GM19043 (cell line): ENCODE results near the gene SYDE1.

Experiments
- ATAC-seq: cut with Tn5 transposase; IDR thresholded peaks from one replicate; pipeline ENCODE4 v1.9.1; 2021; ENCODE audit warnings: low read depth; ENCODE audit not compliant: unreplicated experiment

SYDE1 gene

GRCh38 chr19:15123031-15123890 is 16.1 kb downstream of the SYDE1 start:
- ATAC-seq, result no peak

DNA sequence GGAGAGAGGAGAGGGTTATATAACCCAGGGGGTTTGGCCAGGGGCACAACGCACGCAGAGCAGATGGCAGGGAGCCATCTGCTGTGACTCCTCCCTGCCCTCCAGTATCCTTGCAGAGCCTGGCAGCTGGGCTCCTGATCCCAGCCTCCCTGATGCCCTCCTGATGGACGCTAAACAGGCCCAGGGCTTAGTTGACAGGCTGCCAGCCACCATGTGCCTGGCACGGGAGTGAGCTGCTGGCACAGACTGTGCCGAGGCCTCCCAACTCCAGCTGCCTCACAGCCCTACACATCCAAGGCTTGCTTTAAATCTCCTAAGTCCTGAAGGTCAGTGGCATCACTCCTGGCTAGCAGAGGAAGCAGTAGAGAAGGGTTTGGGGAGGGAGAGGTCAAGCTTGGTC is 16.7 kb downstream of the SYDE1 start:
- ATAC-seq, result no peak

GRCh38 chr19:15124572-15125231 is 17.5 kb downstream of the SYDE1 start:
- no peak for ATAC-seq

DNA sequence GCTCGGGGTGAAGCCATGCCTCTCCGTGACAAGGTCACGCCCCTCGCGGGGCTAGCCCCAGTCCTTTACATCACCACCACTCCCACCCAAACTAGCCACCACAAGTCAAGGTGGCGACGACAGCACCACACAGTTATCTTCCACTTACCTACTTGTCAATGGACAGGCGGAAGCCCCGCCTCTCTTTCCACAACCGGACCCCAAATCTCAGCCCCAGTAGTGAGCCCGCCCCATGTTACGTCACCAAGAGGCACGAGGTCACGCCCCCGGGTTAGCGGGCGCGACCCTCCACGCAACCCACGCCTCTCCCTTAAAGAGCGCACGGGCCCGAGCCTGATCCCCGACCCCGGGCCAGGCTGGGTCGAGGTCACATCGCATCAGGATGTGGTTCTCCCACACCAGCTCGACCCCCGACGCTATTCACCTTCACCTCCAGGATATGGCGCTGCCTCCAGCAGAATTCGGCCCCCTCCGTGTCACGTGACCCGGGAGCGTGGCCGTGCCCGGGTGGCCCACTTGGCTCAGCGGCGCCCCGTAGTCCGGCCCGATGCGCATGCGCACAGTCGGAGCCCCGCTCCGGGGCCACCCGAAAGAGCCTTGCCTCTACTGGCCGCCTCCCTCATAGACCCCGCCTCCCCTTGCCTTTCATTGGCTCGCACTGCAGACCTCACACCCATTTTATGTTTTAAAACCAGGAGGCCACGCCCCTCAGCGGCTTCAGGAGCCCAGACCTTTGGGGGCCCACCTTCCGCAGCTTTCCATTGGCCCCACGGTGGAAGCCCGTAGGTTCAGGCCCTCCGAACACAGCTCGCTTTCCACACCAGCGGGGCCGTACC is 18.2 kb downstream of the SYDE1 start:
- peak; percentile 88 for ATAC-seq

DNA sequence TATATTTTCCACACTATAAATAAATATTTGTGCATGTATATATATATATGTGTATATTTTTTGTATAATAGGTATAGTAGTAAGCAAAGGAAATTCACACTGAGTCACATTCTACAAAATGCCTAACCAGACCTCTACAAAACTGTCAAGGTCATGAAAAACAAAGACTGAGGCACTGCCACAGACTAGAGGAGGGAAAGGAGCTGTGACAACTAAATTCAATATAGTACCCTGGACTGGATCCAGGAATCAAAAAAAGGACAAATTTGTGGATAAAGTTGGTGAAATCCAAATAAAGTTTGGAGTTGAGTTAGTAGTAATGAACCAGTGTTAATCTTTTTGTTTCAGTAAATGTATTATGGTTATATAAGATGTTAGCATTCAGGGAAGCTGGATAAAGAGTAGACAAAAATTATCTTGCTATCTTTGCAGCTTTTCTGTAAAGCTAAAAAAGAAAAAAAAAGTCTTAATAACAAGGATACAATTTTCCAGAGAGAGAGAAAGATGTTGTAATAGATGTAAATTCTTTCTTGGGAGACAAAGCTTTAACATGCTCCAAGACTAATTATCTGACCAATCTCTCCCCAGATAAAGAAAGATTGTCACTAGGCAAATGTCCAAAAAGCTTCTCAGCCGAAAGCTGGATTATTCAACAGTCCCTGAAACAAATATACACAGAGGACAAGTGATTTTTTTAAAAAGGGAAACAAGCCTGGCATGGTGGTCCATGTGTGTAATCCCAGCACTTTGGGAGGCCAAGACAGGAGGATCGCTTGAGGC is 19.1 kb downstream of the SYDE1 start:
- no peak for ATAC-seq

DNA sequence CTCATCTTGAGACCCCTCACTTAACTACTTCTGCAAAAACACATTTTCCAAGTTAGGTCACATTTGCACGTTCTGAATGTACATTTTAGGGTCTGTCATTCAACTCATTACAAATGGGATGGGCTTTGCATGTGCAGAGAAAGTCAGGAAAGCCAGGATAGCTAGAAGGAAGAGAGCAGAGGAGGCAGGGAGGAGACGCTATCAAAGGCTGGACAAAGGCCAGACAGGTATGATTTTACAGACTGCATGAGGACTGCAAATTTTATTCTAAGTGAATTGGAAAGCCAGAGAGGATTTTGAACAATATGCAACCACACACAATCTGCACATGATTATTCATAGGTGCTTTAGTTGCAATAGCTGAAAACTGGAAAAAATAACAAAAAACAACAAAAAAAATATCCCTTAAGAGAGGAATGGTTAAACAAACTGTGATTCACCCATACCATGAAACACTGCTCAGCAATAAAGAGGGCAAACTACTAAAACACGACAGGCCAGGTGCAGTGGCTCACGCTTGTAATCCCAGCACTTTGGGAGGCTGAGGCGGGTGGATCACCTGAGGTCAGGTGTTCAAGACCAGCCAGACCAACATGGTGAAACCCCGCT is 21.1 kb downstream of the SYDE1 start:
- ATAC-seq, result no peak

DNA sequence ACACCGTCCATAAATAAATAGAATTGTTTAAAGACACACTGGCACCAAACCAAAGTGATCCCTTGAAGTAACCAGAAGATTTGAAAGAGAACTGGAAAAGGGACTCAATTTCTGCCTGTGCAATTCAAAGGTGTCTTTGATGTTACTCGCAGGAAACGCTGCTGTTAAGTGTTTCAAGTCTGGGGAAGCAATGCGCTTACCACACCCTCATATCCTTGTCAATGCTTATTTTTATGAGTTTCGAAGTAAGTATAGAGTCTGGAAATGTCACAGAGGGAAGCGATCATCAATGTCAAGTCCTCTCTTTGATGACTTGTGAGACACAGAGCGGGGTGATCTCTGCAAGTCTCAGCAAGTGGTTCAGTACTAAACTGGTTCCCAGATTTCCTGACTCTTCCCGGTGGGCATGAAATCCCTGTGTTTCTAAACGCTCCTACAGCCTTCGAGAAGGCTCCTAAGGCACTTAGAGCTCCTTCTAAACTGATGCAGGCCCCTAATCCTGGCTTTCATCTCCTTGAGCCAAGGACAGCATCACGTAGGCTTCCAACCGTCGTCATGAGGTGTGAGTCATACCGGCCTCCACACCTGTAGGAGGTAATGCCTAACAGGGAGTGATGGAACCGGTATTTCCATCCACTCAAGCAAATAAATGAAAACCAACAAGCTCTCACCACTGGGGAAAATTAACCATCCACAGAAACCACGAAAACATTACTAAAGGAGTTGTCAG is 22.8 kb downstream of the SYDE1 start:
- no peak for ATAC-seq

DNA sequence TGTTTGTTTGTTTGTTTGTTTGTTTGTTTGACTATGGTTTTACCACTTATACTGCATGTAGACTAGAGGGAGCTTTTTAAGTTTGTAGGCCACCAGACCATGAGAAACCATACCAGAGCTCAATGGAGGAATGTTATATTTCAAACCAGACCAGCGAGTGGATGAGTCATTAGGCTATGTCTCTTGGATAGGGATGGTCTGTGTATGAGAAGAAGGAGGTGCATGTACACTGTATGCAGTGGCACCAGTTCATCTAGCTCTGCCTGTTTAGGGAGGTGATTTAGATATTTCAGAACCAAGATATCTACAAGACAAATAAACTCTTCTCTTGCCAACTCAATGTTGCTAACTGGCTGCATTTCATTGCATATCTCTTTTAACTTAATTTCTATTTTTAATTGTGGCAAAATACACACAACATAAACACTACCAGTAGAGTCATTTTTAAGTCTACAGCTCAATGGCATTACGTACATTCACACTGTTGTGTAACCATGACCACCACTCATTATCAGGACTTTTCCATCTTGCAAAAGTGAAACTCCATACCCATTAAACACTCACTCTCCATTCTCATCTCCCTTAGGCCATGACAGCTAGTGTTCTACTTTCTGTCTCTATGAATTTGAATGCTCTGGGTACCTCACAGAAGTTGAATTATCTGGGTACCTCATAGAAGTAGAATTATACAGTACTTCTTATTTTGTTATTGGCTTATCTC is 29.2 kb downstream of the SYDE1 start:
- no peak for ATAC-seq

DNA sequence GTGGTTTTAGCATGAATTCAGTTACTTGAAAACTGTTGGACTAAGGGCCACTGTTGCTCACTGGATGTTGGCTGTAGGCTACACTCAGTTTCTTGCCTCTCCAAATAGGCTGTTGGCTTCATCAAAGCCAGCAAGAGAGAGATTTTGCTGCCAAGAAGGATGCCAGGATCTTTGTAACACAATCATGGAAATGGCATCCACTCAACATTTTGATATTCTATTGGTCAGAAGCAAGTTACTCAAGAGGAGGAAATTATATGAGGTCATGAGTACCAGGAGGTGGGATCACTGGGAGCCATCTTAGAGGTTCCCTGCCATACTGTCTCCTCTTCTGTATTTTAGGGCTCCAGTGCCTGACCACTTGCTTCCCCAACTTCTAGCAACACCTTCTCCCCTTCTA is 30.6 kb downstream of the SYDE1 start:
- no peak for ATAC-seq

GRCh38 chr19:15138427-15138826 is 31.2 kb downstream of the SYDE1 start:
- ATAC-seq, result no peak

- ATAC-seq, result no peak
Measured at GRCh38 chr19:15141143-15141542, 33.9 kb downstream of the SYDE1 start.

DNA sequence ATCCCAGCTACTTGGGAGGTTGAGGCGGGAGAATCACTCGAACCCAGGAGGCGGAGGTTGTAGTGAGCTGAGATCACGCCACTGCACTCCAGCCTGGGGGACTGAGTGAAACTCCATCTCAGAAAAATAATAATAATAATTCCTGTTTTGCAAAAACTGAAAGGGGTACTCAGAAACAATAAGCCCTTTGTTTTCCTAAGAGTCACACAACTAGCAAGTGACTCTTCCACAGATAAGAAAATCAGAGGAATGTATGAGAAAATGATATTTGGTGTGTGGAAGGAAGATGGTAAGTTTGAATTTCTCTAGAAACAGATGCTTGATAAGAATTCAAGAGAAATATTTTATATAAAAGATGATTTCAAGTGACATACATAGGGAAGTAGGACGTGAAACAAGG is 35.1 kb downstream of the SYDE1 start:
- ATAC-seq, result no peak

GRCh38 chr19:15144046-15144646 is 36.9 kb downstream of the SYDE1 start:
- no peak for ATAC-seq

GRCh38 chr19:15147090-15147489 is 39.9 kb downstream of the SYDE1 start:
- no peak for ATAC-seq

GRCh38 chr19:15149737-15150136 is 42.5 kb downstream of the SYDE1 start:
- ATAC-seq, result no peak

DNA sequence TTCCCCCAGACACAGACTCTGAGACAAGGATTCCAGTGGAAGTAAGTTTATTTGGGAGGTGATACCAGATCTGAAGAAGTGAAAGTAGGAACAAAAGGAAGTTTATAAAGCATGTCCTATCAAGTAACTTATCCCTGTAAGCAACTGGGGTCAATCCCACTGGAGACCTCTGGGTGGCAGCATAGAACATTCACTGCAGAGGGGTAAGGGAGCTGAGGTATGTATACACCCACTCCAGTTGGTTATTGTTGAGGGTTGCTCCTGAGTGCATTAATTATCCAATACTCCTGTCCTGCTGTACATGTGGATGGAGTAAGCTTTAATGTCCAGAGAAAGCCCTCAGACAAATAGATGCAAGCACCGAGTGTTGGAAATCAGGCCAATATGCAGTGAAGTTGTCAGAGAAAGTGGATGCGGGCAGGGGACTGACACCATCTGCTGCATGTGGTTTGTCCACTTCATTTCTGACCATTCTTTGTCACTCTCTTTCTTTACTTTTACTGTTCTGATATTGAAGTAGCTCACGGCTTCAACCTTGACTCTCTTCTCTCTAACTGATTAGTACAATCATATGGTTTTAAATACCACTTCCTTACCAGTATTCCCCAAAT is 46.9 kb downstream of the SYDE1 start:
- no peak for ATAC-seq

DNA sequence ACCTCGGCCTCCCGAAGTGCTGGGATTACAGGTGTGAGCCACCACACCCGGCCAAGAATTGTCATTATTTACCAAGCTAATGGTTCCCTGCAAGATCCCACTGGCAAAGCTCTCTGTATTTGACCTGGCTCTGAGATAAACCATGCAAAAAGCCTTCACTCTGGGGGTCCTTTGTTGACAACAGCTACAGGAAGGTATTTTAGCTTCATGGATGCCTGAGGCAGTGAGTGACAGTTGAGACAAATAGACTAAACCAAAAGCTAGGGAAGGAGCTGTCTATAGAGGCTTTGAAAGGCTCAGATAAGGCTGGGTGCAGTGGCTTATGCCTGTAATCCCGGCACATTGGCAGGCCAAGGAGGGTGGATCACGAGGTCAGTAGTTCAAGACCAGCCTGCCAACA is 48.1 kb downstream of the SYDE1 start:
- ATAC-seq, result no peak

GRCh38 chr19:15156391-15156790 is 49.2 kb downstream of the SYDE1 start:
- ATAC-seq, result no peak
